Astrocyte (in vitro differentiated cells and primary cell): ENCODE results near the gene MYL3. TPM values are rescaled to one million over a fixed set of nuclear protein-coding genes. Genes with fewer than 3 reads are reported as not detected.

ENCODE experiments used
- DNase-seq: peaks from one replicate; pipeline ENCODE4 v3.0.0-alpha.2; 2010; ENCODE audit warnings: low read depth
- FAIRE-seq: peaks from 2 replicates; lab custom pipeline; 2011; peaks lifted over from hg19 to GRCh38; lab: Jason Lieb, UNC
- H2AFZ ChIP-seq: 2 replicates; pipeline ENCODE4 v1.6.0; 2012; ENCODE audit warnings: low read depth, low read length, inconsistent platforms
- H3K27ac ChIP-seq: 2 replicates; pipeline ENCODE4 v1.5.1; 2011; ENCODE audit warnings: low read depth, low read length, inconsistent platforms
- H3K27me3 ChIP-seq: 2 replicates; pipeline ENCODE4 v1.6.0; 2011; ENCODE audit warnings: low read length, inconsistent platforms; ENCODE audit not compliant: insufficient read depth
- H3K36me3 ChIP-seq: 2 replicates; pipeline ENCODE4 v1.5.1; 2011; ENCODE audit warnings: low read length, inconsistent platforms; ENCODE audit not compliant: insufficient read depth
- H3K4me1 ChIP-seq: 2 replicates; pipeline ENCODE4 v1.5.1; 2011; ENCODE audit warnings: low read length, inconsistent platforms; ENCODE audit not compliant: insufficient read depth
- H3K4me2 ChIP-seq: 2 replicates; pipeline ENCODE4 v1.6.0; 2012; ENCODE audit warnings: low read length, inconsistent platforms
- H3K4me3 ChIP-seq: 2 replicates; pipeline ENCODE4 v1.5.1; 2011; ENCODE audit warnings: low read depth, mild to moderate bottlenecking, low read length, inconsistent platforms; ENCODE audit not compliant: insufficient read depth
- H3K79me2 ChIP-seq: 2 replicates; pipeline ENCODE4 v1.6.0; 2012; ENCODE audit warnings: mild to moderate bottlenecking, low read length, inconsistent platforms; ENCODE audit not compliant: insufficient read depth
- H3K9ac ChIP-seq: 2 replicates; pipeline ENCODE4 v1.6.0; 2012; ENCODE audit warnings: mild to moderate bottlenecking, low read length, inconsistent platforms
- H3K9me3 ChIP-seq: 2 replicates; pipeline ENCODE4 v1.5.1; 2012; ENCODE audit warnings: low read depth, mild to moderate bottlenecking, low read length, inconsistent platforms; ENCODE audit not compliant: insufficient read depth
- H4K20me1 ChIP-seq: 2 replicates; pipeline ENCODE4 v1.6.0; 2012; ENCODE audit warnings: low read length, inconsistent platforms; ENCODE audit not compliant: insufficient read depth
- H3K27ac Mint-ChIP-seq: one replicate; pipeline ENCODE4 v1.8.0; 2021; ENCODE audit warnings: mild to moderate bottlenecking, mixed read lengths; ENCODE audit not compliant: unreplicated experiment
- H3K27me3 Mint-ChIP-seq: one replicate; pipeline ENCODE4 v1.8.0; 2021; ENCODE audit warnings: low read depth, mixed read lengths; ENCODE audit not compliant: unreplicated experiment
- H3K36me3 Mint-ChIP-seq: one replicate; pipeline ENCODE4 v1.8.0; 2021; ENCODE audit warnings: low read depth, mixed read lengths; ENCODE audit not compliant: unreplicated experiment
- H3K4me1 Mint-ChIP-seq: one replicate; pipeline ENCODE4 v1.8.0; 2021; ENCODE audit warnings: low read depth, mixed read lengths; ENCODE audit not compliant: unreplicated experiment
- H3K4me3 Mint-ChIP-seq: one replicate; pipeline ENCODE4 v1.8.0; 2021; ENCODE audit warnings: mild to moderate bottlenecking, moderate library complexity, mixed read lengths; ENCODE audit not compliant: unreplicated experiment
- H3K9me3 Mint-ChIP-seq: one replicate; pipeline ENCODE4 v1.8.0; 2021; ENCODE audit warnings: mild to moderate bottlenecking, mixed read lengths; ENCODE audit not compliant: unreplicated experiment
- EZH2 ChIP-seq: IDR thresholded peaks from 2 replicates; pipeline ENCODE4 v1.6.1; 2012; ENCODE audit warnings: mild to moderate bottlenecking, low read length, inconsistent platforms; ENCODE audit not compliant: insufficient read depth
- total RNA-seq: library from RNA; stranded (reverse); gene quantifications from 2 replicates; pipeline ENCODE4 v1.2.1, GENCODE V29; 2021
- TF ChIP-seq, protein P1 (sequence below): IDR thresholded peaks from 2 replicates; pipeline ENCODE4 v1.5.1; 2011; ENCODE audit warnings: low read depth, mild to moderate bottlenecking, inconsistent platforms, low read length, moderate library complexity; ENCODE audit not compliant: insufficient read depth

Gene MYL3
- total RNA-seq, 1 donor from 2014 or later: 0.89 TPM

DNA sequence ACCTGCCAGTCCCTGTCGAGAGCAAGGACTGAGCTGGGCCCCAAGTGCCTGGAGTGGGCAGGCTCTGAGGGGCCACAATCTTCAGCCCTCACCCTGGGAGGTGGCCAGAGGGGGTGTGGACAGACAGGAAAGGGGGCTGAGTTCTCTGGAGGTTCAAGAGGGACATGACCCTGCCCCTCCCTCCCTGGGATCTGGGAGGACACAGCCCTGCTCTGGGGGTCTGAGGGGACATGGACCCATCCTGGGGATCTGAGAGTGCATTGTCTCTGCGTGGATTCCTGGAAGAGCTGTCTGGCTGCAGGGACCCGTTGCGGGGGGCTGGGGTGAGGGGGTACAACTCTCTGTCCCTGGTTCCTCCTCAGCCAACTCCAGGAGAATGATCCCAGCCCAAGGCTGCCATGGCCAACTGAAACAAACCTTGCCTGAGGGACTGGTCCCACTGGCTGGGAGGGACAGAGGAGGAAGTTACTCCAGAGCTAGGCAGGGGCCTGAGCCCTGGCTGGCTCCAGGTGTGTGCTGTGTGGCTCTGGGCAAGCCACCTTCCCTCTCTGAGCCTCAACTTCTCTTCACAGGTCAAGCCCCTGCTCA, 43.3 kb upstream of the MYL3 start:
- Histone ChIP-seq H3K4me2 (no peak overlapping the region), H3K27ac (no peak overlapping the region), H3K9me3 (no peaks in the 10 kb centered on the region), H3K4me1 (peaks cover 25% of the 10 kb centered on the region), H3K79me2 (no peaks in the 10 kb centered on the region), H3K36me3 (no peaks in the 10 kb centered on the region), H2AFZ (no peak overlapping the region), H3K9ac (no peak overlapping the region), H4K20me1 (no peaks in the 10 kb centered on the region), H3K4me3 (no peak overlapping the region), H3K27me3 (no peaks in the 10 kb centered on the region)
- no peak for DNase-seq
- H3K36me3 Mint-ChIP-seq: no peaks in the 10 kb centered on the region
- H3K9me3 Mint-ChIP-seq: no peaks in the 10 kb centered on the region
- H3K4me3 Mint-ChIP-seq: no peak overlapping the region
- no peak for FAIRE-seq
- no peaks in the 10 kb centered on the region for H3K4me1 Mint-ChIP-seq
- no peak overlapping the region for H3K27ac Mint-ChIP-seq
- H3K27me3 Mint-ChIP-seq: peaks cover 16% of the 10 kb centered on the region
- TF ChIP-seq, protein P1, sequence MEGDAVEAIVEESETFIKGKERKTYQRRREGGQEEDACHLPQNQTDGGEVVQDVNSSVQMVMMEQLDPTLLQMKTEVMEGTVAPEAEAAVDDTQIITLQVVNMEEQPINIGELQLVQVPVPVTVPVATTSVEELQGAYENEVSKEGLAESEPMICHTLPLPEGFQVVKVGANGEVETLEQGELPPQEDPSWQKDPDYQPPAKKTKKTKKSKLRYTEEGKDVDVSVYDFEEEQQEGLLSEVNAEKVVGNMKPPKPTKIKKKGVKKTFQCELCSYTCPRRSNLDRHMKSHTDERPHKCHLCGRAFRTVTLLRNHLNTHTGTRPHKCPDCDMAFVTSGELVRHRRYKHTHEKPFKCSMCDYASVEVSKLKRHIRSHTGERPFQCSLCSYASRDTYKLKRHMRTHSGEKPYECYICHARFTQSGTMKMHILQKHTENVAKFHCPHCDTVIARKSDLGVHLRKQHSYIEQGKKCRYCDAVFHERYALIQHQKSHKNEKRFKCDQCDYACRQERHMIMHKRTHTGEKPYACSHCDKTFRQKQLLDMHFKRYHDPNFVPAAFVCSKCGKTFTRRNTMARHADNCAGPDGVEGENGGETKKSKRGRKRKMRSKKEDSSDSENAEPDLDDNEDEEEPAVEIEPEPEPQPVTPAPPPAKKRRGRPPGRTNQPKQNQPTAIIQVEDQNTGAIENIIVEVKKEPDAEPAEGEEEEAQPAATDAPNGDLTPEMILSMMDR: no peak
- no peak for TF ChIP-seq EZH2

- Mint-ChIP-seq H3K36me3 (no peaks in the 10 kb centered on the region), H3K27me3 (peaks cover 17% of the 10 kb centered on the region), H3K4me3 (no peak overlapping the region), H3K27ac (no peak overlapping the region), H3K4me1 (no peaks in the 10 kb centered on the region), H3K9me3 (no peaks in the 10 kb centered on the region)
- H4K20me1 ChIP-seq: no peaks in the 10 kb centered on the region
- no peaks in the 10 kb centered on the region for H3K9me3 ChIP-seq
- DNase-seq (no peak), FAIRE-seq (no peak)
- H3K36me3 ChIP-seq: no peaks in the 10 kb centered on the region
- no peak overlapping the region for H3K27ac ChIP-seq
- no peaks in the 10 kb centered on the region for H3K27me3 ChIP-seq
- no peak overlapping the region for H3K4me3 ChIP-seq
- no peak for TF ChIP-seq EZH2
- TF ChIP-seq, protein P1: no peak
- H3K9ac ChIP-seq: no peak overlapping the region
- H3K4me2 ChIP-seq: no peak overlapping the region
- H2AFZ ChIP-seq: no peak overlapping the region
- no peaks in the 10 kb centered on the region for H3K79me2 ChIP-seq
- peaks cover 25% of the 10 kb centered on the region for H3K4me1 ChIP-seq
These were observed 42.6 kb upstream of the MYL3 start for GRCh38 chr3:46905661-46906451.

- Histone ChIP-seq H3K27me3 (no peaks in the 10 kb centered on the region), H3K27ac (no peak overlapping the region), H3K36me3 (no peaks in the 10 kb centered on the region), H3K9ac (no peak overlapping the region), H2AFZ (no peak overlapping the region), H3K4me2 (no peak overlapping the region), H3K4me1 (peaks cover 25% of the 10 kb centered on the region), H4K20me1 (no peaks in the 10 kb centered on the region), H3K79me2 (no peaks in the 10 kb centered on the region), H3K4me3 (no peak overlapping the region), H3K9me3 (no peaks in the 10 kb centered on the region)
- Mint-ChIP-seq H3K4me3 (no peak overlapping the region), H3K27me3 (peaks cover 24% of the 10 kb centered on the region), H3K36me3 (no peaks in the 10 kb centered on the region), H3K4me1 (no peaks in the 10 kb centered on the region), H3K9me3 (no peaks in the 10 kb centered on the region), H3K27ac (no peak overlapping the region)
- no peak for DNase-seq
- no peak for FAIRE-seq
- TF ChIP-seq, protein P1: no peak
- TF ChIP-seq EZH2: no peak
These were observed 41.9 kb upstream of the MYL3 start for GRCh38 chr3:46905213-46905560.
